Left ventricle myocardium inferior (tissue), 1 donor: ENCODE measurements around the gene HBM. TPM values are rescaled to one million over a fixed set of nuclear protein-coding genes. Genes with fewer than 3 reads are reported as not detected.
"Not testable (repeated sequence)": the region's sequence is repeated elsewhere in the genome, so short reads cannot be mapped to it uniquely, and the experiment has no call there.

Experiments used
- DNase-seq: peaks from one replicate; pipeline ENCODE4 v3.0.0-alpha.2; 2020
- H3K27ac ChIP-seq: fragments of 200-600 bp; replicated peaks from 2 replicates; pipeline ENCODE4 v1.8.0; 2021
- H3K27me3 ChIP-seq: fragments of 200-600 bp; 2 replicates; pipeline ENCODE4 v1.8.0; 2021; ENCODE audit warnings: low read depth
- H3K36me3 ChIP-seq: fragments of 200-600 bp; 2 replicates; pipeline ENCODE4 v1.8.0; 2021
- H3K4me1 ChIP-seq: fragments of 200-600 bp; 2 replicates; pipeline ENCODE4 v1.8.0; 2021
- H3K4me3 ChIP-seq: fragments of 200-600 bp; 2 replicates; pipeline ENCODE4 v1.8.0; 2021; ENCODE audit warnings: mild to moderate bottlenecking, moderate library complexity
- H3K9me3 ChIP-seq: fragments of 200-600 bp; replicated peaks from 2 replicates; pipeline ENCODE4 v1.8.0; 2021
- intact Hi-C: fragments of 100-400 bp; cut with micrococcal nuclease; formaldehyde crosslinking; loops from one replicate; pipeline ENCODE4 v1.11.0; 2022
- total RNA-seq: library from RNA; stranded (reverse); fragmentation: NEBNext Ultra II Directional; extraction: Animal tissue kit (Norgen Biotek cat#: 25700); gene quantifications from one replicate; pipeline ENCODE4 v1.2.1, GENCODE V29; 2021
- TF ChIP-seq, protein P1 (sequence below): fragments of 200-600 bp; IDR thresholded peaks from 2 replicates; pipeline ENCODE4 v1.8.0; 2021; ENCODE audit warnings: antibody characterized with exemption, mild to moderate bottlenecking, borderline replicate concordance
- donor health status: DM: no; HTN: yes; CAD: no; lungs with severe emphysema.

Gene HBM
- total RNA-seq, 1 donor from 2014 or later: not detected

- intact Hi-C loops: no loop called here
Measured at GRCh38 chr16:146646-147045, 19.1 kb upstream of the HBM start.

DNA sequence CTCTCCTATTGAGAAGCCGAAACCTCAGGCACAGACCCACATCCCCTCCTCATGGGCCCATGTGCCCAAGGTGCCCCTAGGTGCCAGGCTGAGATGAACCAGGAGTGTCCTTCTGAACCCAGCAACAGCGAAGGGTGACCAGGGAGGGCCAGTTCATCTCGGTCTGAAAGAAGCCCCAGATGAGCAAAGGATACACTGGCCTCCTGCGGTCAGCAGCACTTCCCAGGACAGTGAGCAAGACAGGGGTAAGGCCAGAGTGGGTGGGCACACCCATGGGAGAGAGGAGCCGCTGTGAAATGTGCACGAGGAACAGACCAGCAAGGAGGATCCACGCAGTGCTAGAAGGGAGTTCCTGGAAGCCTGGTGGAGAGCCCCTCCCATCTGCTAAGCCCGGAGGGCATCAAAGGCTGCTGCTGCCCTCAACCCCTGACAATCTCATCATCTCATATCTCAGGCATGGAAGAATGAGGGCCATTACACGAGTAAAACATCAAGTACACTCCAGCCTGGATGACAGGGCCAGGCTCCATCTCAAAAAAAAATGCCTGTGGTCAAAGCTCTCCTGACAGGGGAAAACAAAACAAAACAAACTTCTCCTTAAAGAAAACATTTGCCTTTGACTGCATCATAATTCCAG, 16.6 kb upstream of the HBM start:
- H3K4me3 ChIP-seq: no peak overlapping the region
- intact Hi-C loops: no loop called here

More at GRCh38 chr16:146646-147045, 19.1 kb upstream of the HBM start:
- H3K4me1 ChIP-seq: no peaks in the 10 kb centered on the region
- TF ChIP-seq, protein P1, sequence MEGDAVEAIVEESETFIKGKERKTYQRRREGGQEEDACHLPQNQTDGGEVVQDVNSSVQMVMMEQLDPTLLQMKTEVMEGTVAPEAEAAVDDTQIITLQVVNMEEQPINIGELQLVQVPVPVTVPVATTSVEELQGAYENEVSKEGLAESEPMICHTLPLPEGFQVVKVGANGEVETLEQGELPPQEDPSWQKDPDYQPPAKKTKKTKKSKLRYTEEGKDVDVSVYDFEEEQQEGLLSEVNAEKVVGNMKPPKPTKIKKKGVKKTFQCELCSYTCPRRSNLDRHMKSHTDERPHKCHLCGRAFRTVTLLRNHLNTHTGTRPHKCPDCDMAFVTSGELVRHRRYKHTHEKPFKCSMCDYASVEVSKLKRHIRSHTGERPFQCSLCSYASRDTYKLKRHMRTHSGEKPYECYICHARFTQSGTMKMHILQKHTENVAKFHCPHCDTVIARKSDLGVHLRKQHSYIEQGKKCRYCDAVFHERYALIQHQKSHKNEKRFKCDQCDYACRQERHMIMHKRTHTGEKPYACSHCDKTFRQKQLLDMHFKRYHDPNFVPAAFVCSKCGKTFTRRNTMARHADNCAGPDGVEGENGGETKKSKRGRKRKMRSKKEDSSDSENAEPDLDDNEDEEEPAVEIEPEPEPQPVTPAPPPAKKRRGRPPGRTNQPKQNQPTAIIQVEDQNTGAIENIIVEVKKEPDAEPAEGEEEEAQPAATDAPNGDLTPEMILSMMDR: no peak
- no peaks in the 10 kb centered on the region for H3K9me3 ChIP-seq
- no peak overlapping the region for H3K4me3 ChIP-seq
- H3K27ac ChIP-seq: no peak overlapping the region
- H3K27me3 ChIP-seq: peaks cover 63% of the 10 kb centered on the region
- no peak for DNase-seq
- H3K36me3 ChIP-seq: no peaks in the 10 kb centered on the region

DNA sequence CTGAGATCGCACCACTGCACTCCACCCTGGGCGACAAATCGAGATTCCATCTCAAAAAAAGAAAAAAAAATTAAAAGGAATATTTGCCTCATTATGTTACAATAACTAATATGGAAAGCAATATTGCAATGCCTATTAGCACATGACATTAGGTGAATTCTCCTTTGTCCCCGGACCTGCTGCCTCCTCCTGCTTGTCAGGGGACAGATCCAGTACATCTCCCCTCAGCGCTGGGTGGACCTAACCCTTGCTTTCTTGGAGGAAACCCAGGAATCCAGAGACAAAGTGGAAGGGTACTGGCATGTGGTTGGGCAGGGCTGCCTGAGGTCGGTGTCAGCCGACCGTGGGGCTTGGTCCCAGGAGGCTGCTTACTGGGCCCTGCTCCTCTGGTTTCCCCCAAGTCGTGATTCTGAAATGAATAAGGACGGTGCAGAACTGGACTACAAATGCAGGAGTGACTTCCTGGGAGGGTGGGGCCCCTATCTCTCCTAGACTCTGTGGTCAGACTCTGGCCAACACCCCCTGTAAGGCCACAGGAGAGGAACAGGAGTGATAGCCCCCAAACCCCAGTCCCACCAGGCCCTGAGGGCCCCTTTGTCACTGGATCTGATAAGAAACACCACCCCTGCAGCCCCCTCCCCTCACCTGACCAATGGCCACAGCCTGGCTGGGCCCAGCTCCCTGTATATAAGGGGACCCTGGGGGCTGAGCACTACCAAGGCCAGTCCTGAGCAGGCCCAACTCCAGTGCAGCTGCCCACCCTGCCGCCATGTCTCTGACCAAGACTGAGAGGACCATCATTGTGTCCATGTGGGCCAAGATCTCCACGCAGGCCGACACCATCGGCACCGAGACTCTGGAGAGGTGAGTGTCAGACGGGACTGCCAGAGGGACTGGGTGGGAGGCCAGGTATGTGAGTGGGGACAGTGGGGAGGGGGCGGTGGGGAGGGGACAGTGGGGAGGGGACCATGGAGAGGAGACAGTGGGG, 13.3 kb upstream of the HBM start, which contains the start of gene HBZ:
TSS of gene HBZ (plus strand) at position 504 of the 988 bp plus-strand sequence. CDS start at position 770, 266 bp downstream.
- no peak for DNase-seq
- TF ChIP-seq, protein P1: no peak
- peaks cover 10% of the 10 kb centered on the region for H3K4me1 ChIP-seq
- intact Hi-C loops: no loop called here
- H3K27me3 ChIP-seq: peaks cover 58% of the 10 kb centered on the region
- no peaks in the 10 kb centered on the region for H3K9me3 ChIP-seq
- no peak within 1 kb of the TSS for H3K27ac ChIP-seq
- H3K4me3 ChIP-seq: no peak within 1 kb of the TSS
- no peaks in the 10 kb centered on the region for H3K36me3 ChIP-seq

More for the DNA sequence above, 16.6 kb upstream of the HBM start:
- no peaks in the 10 kb centered on the region for H3K9me3 ChIP-seq
- DNase-seq: no peak
- H3K27me3 ChIP-seq: peaks cover 51% of the 10 kb centered on the region
- no peak overlapping the region for H3K27ac ChIP-seq
- peaks cover under 1% of the 10 kb centered on the region for H3K4me1 ChIP-seq
- TF ChIP-seq, protein P1: no peak
- H3K36me3 ChIP-seq: no peaks in the 10 kb centered on the region

- DNase-seq, H3K36me3 ChIP-seq, intact Hi-C loops, H3K27ac ChIP-seq, H3K4me3 ChIP-seq, H3K9me3 ChIP-seq: not testable (repeated sequence)
- Histone ChIP-seq H3K27me3 (peaks cover 60% of the 10 kb centered on the region), H3K4me1 (peaks cover 10% of the 10 kb centered on the region)
Measured at GRCh38 chr16:153129-153521, 12.7 kb upstream of the HBM start.

DNA sequence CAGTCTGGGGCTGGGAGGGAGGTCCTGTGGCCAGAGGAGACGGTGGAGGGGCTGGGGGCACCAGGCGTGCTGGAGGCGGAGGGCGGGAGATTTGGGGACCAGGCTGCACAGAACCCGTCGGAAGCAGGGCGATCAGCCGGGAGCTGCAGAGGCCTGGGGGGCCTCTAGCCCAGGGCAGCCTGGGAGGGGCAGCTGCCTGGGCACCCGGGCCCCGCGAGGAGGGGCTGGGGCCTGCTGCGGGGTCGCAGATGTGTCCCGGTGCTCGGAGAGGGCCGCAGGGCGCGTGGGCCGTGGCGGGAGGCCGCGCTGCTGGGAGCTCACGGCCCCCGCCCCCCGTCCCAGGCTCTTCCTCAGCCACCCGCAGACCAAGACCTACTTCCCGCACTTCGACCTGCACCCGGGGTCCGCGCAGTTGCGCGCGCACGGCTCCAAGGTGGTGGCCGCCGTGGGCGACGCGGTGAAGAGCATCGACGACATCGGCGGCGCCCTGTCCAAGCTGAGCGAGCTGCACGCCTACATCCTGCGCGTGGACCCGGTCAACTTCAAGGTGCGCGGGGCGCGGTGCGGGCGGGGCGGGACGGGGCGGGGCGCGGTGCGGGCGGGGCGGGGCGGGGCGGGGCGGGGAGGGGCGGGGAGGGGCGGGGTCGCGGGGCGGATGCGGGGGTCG, 12.1 kb upstream of the HBM start:
- intact Hi-C loops: not testable (repeated sequence)

More for the DNA sequence above, 12.1 kb upstream of the HBM start:
- H3K36me3 ChIP-seq, H3K27ac ChIP-seq, H3K9me3 ChIP-seq, DNase-seq, H3K4me3 ChIP-seq: not testable (repeated sequence)
- H3K27me3 ChIP-seq: peaks cover 60% of the 10 kb centered on the region
- peaks cover 10% of the 10 kb centered on the region for H3K4me1 ChIP-seq
